DMS79 treated with DMSO at 0.1 percent for 48 hours (cell line): ENCODE data around the gene RABGAP1L.
A peak's percentile ranks its signal among the peaks of the same experiment; 100 is the strongest.
"Not testable (repeated sequence)": the region's sequence is repeated elsewhere in the genome, so short reads cannot be mapped to it uniquely, and the experiment has no call there.

Source experiments
- DNase-seq: peaks from one replicate; lab custom pipeline; 2025; lab: John Stamatoyannopoulos, UW

The RABGAP1L gene

DNA sequence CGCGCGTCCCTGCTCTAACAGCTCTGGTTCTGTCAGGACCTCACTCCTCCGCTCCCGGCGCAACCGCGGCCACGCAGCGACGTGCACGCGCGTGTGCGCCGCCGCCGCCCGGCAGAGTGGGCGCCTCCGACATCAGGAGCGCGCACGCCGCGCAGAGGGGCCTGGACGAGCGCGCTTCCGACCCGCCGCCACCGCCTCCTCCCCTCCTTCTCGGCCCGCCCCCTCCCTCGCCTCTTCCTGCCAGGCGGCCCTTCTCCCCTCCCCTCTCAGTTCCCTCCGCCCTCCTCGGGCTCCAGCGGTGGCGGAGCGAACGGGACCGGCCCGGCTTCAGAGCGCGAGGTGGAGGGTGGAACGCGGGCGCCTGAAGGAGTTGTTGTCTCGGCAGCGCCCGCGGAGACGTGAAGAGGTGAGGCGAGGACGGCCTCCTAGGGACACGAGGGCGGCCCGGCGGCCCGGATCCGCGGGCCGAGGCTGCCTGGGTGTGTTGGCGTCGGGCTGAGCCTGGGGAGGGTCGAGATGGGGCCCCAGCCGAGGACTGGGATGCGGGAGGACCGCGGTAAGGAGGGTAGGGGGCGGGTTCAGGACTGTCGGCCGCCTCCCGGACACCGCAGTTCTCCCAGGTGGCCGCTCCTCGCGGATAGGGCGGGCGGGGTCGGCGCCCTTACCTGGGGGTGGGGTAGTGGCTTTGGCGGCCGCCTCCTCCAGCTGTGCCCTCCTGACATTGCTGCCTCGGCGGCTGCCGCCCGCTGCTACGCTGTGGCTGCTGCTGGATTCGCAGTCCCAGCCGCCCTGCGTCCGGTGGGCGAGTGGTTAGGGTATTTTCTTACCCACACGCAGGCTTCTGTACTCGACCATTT lies at the start of gene RABGAP1L:
Gene RABGAP1L, plus strand, starts transcription at position 269 of the 857 bp plus-strand sequence.
- peak; percentile 88 for DNase-seq

GRCh38 chr1:174110053-174110452 lies 49.3 kb upstream of the RABGAP1L start:
- no peak for DNase-seq

GRCh38 chr1:174112489-174113162 lies 46.7 kb upstream of the RABGAP1L start:
- no peak for DNase-seq

- no peak for DNase-seq
Observed at GRCh38 chr1:174114106-174114505, 45.2 kb upstream of the RABGAP1L start.

DNA sequence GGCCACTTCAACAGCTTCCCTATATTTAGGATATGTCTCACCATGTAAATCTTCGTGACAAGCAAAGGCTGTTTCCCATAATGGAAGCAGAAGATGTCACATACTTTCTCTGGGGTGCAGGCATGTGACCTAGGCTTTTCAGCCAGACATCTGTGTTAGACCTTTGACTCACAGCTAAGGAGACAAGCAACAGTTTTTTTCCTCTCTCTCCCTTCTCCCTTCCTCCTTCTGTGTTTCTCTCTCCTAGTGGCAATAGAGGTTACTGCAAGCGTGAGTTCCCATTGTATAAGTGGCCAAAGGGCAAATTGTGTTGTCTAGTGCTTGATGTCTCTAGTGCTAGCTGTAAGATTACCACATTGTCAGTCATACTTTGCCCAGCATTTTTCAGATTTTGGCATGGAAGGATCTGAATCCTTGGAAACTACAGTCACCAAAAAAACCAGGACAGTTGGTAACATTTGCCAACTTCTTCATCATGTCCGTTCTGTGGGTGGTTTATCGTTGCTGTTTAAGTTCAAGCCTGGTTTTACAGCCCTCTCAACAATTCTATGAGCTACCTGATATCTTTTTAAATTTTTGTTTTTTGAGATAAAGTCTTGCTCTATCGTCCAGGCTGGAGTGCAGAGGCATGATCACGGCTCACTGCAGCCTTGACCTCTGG lies 44.4 kb upstream of the RABGAP1L start:
- no peak for DNase-seq

GRCh38 chr1:174116042-174116441 lies 43.3 kb upstream of the RABGAP1L start:
- DNase-seq = no peak

DNA sequence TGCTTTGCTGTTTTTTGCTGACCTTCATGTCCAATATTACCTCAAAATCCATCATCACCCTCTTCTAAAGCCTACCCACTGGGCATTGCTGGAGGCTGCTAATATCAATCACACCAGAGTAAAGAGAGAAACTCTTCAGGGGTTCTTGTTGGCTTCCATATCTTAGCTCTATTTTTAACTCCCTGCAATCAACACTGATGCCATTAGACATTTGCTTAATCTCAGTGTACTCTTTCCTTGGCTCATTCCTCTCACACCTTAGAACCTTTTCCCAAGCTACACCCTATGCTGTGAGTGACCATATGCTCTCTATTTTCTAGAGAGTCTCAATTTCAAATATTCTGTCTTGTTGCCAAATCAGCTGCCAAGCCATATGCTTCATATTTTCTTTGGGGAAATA lies 40.6 kb upstream of the RABGAP1L start:
- no peak for DNase-seq

DNA sequence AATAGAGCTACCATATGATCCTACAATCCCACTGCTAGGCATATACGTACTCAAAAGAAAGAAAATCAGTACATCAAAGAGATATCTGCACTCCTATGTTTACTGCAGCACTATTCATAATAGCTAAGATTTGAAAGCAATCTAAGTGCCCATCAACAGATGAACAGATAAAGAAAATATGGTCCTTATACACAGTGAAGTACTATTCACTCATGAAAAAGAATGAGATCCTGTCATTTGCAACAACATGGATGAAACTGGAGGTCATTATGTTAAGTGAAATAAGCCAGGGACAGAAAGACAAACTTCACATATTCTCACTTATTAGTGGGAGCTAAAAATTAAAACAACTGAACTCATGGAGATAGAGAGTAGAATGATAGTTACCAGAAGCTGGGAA lies 37.0 kb upstream of the RABGAP1L start:
- not testable (repeated sequence) for DNase-seq

- DNase-seq = no peak
Observed at GRCh38 chr1:174123843-174124242, 35.5 kb upstream of the RABGAP1L start.

DNA sequence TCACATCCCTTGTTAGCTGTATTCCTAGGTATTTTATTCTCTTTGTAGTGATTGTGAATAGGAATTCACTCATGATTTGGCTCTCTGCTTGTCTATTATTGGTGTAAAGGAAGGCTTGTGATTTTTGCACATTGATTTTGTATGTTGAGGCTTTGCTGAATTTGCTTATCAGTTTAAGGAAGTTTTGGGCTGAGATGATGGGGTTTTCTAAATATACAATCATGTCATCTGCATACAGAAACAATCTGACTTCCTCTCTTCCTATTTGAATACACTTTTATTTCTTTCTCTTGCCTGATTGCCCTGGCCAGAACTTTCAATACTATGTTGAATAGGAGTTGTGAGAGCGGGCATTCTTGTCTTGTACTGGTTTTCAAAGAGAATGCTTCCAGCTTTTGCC lies 32.1 kb upstream of the RABGAP1L start:
- not testable (repeated sequence) for DNase-seq

DNA sequence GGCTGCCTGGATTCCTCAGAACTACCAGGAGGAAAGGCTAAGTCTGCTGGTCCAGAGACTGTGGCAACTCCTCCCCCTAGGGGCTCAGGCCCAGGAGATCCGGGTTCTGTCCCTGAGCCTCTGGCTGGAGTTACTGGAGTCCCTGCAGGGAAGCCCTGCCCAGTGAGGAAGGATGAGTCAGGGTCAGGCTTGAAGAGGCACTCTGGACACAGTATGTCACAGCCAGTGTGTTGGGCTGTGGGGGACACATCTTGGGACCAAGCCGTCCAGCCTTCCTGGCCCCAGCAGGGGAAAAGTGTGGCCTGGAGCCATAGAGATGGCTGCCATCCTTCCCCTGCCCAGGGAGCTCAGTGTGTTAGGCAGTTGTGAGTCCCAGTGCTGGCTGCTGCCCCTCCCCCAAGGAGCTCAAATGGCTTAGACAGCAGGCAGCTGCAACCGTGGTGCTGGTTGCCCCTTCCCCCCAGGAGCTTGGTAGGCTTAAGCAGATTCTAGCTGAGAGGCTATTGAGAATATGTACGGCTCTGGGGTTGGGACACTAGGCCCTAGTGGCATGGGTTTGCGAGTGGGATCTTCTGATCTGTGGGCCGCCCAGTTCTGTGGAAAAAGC lies 28.2 kb upstream of the RABGAP1L start:
- no peak for DNase-seq

- no peak for DNase-seq
Observed at GRCh38 chr1:174134003-174134659, 25.2 kb upstream of the RABGAP1L start.

DNA sequence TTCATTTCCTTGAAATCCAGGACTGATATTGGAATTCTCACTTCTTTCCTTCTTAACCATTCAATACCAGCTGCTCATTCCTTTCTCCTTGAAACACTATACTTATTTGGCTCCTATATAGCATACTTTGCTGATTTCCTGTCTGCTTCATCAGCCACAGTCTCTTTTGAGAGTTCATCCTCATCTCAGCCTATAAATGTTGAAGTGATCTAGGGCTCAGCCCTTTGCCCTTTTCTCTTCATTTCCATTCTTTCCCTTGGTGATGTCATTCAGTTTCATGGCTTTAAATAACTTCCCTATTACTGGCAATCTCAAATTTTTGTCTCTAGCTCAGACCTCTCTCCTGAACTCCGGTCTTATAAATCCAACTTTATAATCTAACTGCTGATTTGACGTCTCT lies 24.1 kb upstream of the RABGAP1L start:
- DNase-seq = no peak

GRCh38 chr1:174136714-174137113 lies 22.6 kb upstream of the RABGAP1L start:
- DNase-seq = no peak

DNA sequence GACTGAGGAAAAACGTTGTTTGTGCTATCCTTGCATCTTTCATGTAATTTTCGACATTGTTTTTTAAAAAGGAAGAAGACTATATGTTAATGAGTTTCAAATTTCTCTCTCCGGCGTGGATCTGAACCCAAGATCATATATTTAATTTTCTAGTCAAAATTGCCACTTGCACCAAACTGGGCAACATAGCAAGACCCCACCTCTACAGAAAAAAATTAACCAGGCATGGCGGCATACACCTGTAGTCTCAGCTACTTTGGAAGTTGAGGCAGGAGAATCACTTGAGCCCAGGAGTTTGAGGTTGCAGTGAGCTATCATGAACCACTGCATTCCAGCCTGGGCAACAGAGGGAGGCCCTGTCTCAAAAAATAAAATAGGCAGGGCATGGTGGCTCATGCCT lies 16.5 kb upstream of the RABGAP1L start:
- DNase-seq = no peak

- DNase-seq = not testable (repeated sequence)
Observed at GRCh38 chr1:174143727-174144396, 15.5 kb upstream of the RABGAP1L start.

DNA sequence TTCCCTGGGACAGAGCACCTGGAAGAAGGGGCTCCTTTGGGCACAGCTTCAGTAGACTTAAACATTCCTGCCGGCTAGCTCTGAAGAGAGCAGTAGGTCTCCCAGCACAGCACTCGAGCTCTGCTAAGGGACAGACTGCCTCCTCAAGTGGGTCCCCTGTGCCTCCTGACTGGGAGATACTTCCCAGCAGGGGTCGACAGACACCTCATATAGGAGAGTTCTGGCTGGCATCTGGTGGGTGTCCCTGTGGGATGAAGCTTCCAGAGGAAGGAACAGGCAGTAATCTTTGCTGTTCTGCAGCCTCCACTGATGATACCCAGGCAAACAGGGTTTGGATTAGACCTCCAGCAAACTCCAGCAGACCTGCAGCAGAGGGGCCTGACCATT lies 14.9 kb upstream of the RABGAP1L start:
- not testable (repeated sequence) for DNase-seq

DNA sequence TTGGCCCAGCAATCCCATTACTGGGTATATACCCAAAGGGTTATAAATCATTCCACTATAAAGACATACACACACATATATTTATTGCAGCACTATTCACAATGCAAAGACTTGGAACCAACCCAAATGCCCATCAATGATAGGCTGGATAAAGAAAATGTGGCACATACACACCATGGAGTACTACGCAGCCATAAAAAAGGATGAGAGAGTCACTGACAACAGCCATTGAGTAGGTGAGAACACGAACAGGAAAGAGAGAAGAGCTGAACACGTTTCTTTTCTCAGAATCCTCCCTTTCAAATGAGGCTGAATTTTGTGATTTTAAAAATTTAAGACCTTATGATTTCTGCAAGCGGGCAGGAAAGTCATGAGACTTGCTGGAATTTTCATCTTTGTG lies 10.1 kb upstream of the RABGAP1L start:
- DNase-seq = no peak

GRCh38 chr1:174150499-174150898 lies 8.8 kb upstream of the RABGAP1L start:
- DNase-seq = no peak

DNA sequence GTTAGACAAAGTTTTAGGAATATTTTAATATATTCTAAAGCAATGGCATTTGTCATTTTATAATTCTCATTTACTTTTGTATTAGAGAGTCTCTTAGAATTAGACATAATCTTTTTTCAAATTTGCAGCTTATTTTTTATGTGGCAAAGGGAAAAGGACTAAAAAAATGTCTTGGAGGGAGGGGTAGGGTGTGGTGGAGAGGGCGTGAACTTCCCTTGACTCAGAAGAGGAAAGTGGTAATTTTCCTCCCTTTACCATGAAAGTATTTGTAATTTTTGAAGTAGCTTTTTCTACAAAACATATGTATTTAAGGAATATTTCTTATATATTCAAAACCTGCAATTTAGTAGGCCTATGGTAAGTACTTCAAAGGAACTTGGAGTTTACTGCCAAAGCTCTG lies 6.9 kb upstream of the RABGAP1L start:
- no peak for DNase-seq

- no peak for DNase-seq
Observed at GRCh38 chr1:174153085-174153824, 6.1 kb upstream of the RABGAP1L start.
